B cell (primary cell): ENCODE results near the gene NIBAN1.

Experiments used
- CTCF ChIP-seq: fragments of 200-600 bp; IDR thresholded peaks from one replicate; pipeline ENCODE4 v1.8.0; 2022; ENCODE audit warnings: antibody characterized with exemption, mild to moderate bottlenecking
- EZH2 ChIP-seq: IDR thresholded peaks from 2 replicates; pipeline ENCODE4 v1.6.1; 2012; ENCODE audit warnings: borderline replicate concordance, low read depth, mild to moderate bottlenecking, moderate library complexity, low read length; ENCODE audit not compliant: insufficient read depth, poor library complexity, severe bottlenecking

- TF ChIP-seq EZH2 (no peak), CTCF (no peak)
Measured at GRCh38 chr1:184953600-184954219, 20.6 kb downstream of the NIBAN1 start.
